ENCODE results near the gene CILP2. TPM values are rescaled to one million over a fixed set of nuclear protein-coding genes. Genes with fewer than 3 reads are reported as not detected.

CILP2 gene
- total RNA-seq, 2 experiments from 2014 or later: 1.1 to 1.7 TPM

- intact Hi-C loops (cut with DNase I, micrococcal nuclease): no loop called here
- H3K36me3 Mint-ChIP-seq (ENCODE audit: low read depth): peaks cover 85% of the 10 kb centered on the region
- peaks cover 99% of the 10 kb centered on the region for H3K36me3 ChIP-seq (ENCODE audit: insufficient read depth, low read length)
- no peak for TF ChIP-seq CTCF (IDR thresholded peaks at IDR 0.05)
- H3K4me1 Mint-ChIP-seq (ENCODE audit: low read depth): no peaks in the 10 kb centered on the region
- no peaks in the 10 kb centered on the region for H3K27me3 Mint-ChIP-seq
- ATAC-seq (ENCODE audit: poor library complexity) (no peak), DNase-seq (peak in 1 of 14 experiments; percentile 22)
- no peak overlapping the region for H3K27ac ChIP-seq (ENCODE audit: low read depth in 1 of 2, low read length in 2 of 2)
- no peak overlapping the region for H3K4me3 ChIP-seq (ENCODE audit: low read length)
- H3K4me3 Mint-ChIP-seq: no peak overlapping the region
- H3K27me3 ChIP-seq (ENCODE audit: control insufficient read depth in 1 of 2, insufficient read depth in 2 of 2, low read length in 2 of 2): no peaks in the 10 kb centered on the region
- no peak overlapping the region for H3K27ac Mint-ChIP-seq
- ChIA-PET CTCF (no interaction called here), POLR2A (no interaction called here)
- no peaks in the 10 kb centered on the region for H3K9me3 ChIP-seq (ENCODE audit: control insufficient read depth in 1 of 2, insufficient read depth in 1 of 2, low read length in 2 of 2)
- no peaks in the 10 kb centered on the region for H3K9me3 Mint-ChIP-seq
- H3K4me1 ChIP-seq (ENCODE audit: insufficient read depth, low read length): no peaks in the 10 kb centered on the region
Observed at GRCh38 chr19:19500975-19501644, 37.0 kb upstream of the CILP2 start.

DNA sequence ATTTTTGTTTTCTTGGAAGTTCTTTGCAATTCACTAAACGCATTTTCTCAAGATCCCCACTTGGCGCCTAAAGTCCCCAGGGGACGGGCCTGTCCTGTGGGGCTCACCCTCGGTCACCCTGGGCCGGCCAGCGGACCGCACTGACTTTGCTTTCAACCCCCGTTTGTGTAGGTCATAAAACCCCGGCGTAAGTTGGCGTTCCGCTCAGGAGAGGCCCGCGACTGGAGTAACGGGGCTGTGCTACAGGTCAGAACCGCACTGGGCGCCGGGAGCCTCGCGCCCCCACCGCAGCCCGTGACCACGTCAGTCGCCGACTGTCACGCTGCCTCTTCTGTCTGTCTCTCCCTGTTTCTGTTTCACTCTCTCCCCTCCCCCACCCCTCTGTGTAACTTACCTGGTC lies 36.3 kb upstream of the CILP2 start:
- no peaks in the 10 kb centered on the region for H3K27me3 ChIP-seq (ENCODE audit: control insufficient read depth in 1 of 2, insufficient read depth in 2 of 2, low read length in 2 of 2)
- ATAC-seq (ENCODE audit: poor library complexity) (no peak), DNase-seq (no peak)
- H3K4me1 ChIP-seq (ENCODE audit: insufficient read depth, low read length): no peaks in the 10 kb centered on the region
- H3K36me3 Mint-ChIP-seq (ENCODE audit: low read depth): peaks cover 86% of the 10 kb centered on the region
- H3K9me3 Mint-ChIP-seq: no peaks in the 10 kb centered on the region
- no peak for TF ChIP-seq CTCF (IDR thresholded peaks at IDR 0.05)
- POLR2A ChIA-PET: no interaction called here
- H3K4me1 Mint-ChIP-seq (ENCODE audit: low read depth): no peaks in the 10 kb centered on the region
- no peaks in the 10 kb centered on the region for H3K9me3 ChIP-seq (ENCODE audit: control insufficient read depth in 1 of 2, insufficient read depth in 1 of 2, low read length in 2 of 2)
- H3K4me3 Mint-ChIP-seq: no peak overlapping the region
- peaks cover 98% of the 10 kb centered on the region for H3K36me3 ChIP-seq (ENCODE audit: insufficient read depth, low read length)
- intact Hi-C loops (cut with DNase I, micrococcal nuclease): no loop called here
- CTCF ChIA-PET: no interaction called here
- no peak overlapping the region for H3K27ac ChIP-seq (ENCODE audit: low read depth in 1 of 2, low read length in 2 of 2)
- no peak overlapping the region for H3K4me3 ChIP-seq (ENCODE audit: low read length)
- no peaks in the 10 kb centered on the region for H3K27me3 Mint-ChIP-seq
- no peak overlapping the region for H3K27ac Mint-ChIP-seq

- H3K36me3 Mint-ChIP-seq (ENCODE audit: low read depth): peaks cover 84% of the 10 kb centered on the region
- ATAC-seq (ENCODE audit: poor library complexity): no peak
- H3K36me3 ChIP-seq (ENCODE audit: insufficient read depth, low read length): peaks cover 94% of the 10 kb centered on the region
Observed at GRCh38 chr19:19502281-19502680, 35.8 kb upstream of the CILP2 start.

More at GRCh38 chr19:19502281-19502680, 35.8 kb upstream of the CILP2 start:
- no peak overlapping the region for H3K4me3 ChIP-seq (ENCODE audit: low read length)
- Mint-ChIP-seq H3K27ac (no peak overlapping the region), H3K4me1 (ENCODE audit: low read depth) (no peaks in the 10 kb centered on the region), H3K4me3 (no peak overlapping the region), H3K27me3 (no peaks in the 10 kb centered on the region), H3K9me3 (no peaks in the 10 kb centered on the region)
- ChIA-PET CTCF (no interaction called here), POLR2A (no interaction called here)
- no peak overlapping the region for H3K27ac ChIP-seq (ENCODE audit: low read depth in 1 of 2, low read length in 2 of 2)
- peak in 1 of 14 experiments; percentile 24 for DNase-seq
- no peaks in the 10 kb centered on the region for H3K27me3 ChIP-seq (ENCODE audit: control insufficient read depth in 1 of 2, insufficient read depth in 2 of 2, low read length in 2 of 2)
- H3K4me1 ChIP-seq (ENCODE audit: insufficient read depth, low read length): no peaks in the 10 kb centered on the region
- H3K9me3 ChIP-seq (ENCODE audit: control insufficient read depth in 1 of 2, insufficient read depth in 1 of 2, low read length in 2 of 2): no peaks in the 10 kb centered on the region
- no peak for TF ChIP-seq CTCF (IDR thresholded peaks at IDR 0.05)
- intact Hi-C loops (cut with DNase I, micrococcal nuclease): no loop called here

Data from CD4-positive, alpha-beta T cell (primary cell).